ENCODE measurements around the gene TPSAB1. TPM values are rescaled to one million over a fixed set of nuclear protein-coding genes. Genes with fewer than 3 reads are reported as not detected.
"Not testable (repeated sequence)": the region's sequence is repeated elsewhere in the genome, so short reads cannot be mapped to it uniquely, and the experiment has no call there.

Gene TPSAB1
- total RNA-seq, 1 donor from 2014 or later = not detected

DNA sequence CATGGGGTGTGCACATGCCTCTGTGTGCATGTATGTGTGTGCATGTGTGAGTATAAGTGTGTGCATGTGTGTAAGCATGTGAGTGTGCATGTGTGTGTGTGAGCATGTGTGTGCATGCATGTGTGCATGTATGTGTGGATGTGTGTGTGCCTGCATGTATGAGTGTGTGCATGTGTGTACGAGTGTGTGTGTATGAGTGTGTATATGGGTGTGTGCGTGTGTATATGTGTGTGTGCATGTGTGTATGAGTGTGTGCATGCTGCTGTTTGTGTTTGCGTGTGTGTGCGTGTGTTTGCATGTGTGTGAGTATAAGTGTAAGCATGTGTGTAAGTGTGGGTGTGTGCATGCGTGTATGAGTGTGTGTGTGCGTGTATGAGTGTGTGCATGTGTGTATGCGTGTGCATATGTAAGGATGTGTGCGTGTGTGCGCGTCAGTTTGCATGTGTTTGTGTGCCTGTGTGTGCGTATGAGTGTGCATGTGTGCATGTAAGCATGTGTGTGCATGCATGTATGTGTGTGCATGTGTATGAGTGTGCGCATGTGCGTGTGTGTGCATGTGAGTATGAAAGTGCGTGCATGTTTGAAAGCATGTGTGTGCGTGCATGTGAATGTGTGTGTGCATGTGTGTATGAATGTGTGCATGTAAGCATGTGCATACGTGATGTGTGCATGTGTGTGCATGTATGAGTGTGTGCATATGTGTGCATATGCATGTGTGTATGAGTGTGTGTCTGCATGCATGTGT lies 24.0 kb downstream of the TPSAB1 start:
- no peak overlapping the region for H3K4me3 Mint-ChIP-seq (ENCODE audit: low read depth)
- H3K9me3 Mint-ChIP-seq (ENCODE audit: low read depth) = no peaks in the 10 kb centered on the region
- TF ChIP-seq, protein P1, sequence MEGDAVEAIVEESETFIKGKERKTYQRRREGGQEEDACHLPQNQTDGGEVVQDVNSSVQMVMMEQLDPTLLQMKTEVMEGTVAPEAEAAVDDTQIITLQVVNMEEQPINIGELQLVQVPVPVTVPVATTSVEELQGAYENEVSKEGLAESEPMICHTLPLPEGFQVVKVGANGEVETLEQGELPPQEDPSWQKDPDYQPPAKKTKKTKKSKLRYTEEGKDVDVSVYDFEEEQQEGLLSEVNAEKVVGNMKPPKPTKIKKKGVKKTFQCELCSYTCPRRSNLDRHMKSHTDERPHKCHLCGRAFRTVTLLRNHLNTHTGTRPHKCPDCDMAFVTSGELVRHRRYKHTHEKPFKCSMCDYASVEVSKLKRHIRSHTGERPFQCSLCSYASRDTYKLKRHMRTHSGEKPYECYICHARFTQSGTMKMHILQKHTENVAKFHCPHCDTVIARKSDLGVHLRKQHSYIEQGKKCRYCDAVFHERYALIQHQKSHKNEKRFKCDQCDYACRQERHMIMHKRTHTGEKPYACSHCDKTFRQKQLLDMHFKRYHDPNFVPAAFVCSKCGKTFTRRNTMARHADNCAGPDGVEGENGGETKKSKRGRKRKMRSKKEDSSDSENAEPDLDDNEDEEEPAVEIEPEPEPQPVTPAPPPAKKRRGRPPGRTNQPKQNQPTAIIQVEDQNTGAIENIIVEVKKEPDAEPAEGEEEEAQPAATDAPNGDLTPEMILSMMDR (IDR thresholded peaks at IDR 0.05; ENCODE audit: unreplicated experiment) = no peak
- H3K27ac Mint-ChIP-seq = no peak overlapping the region
- DNase-seq (ENCODE audit: low spot score, unreplicated experiment) = no peak
- H3K36me3 Mint-ChIP-seq (ENCODE audit: insufficient read depth) = no peaks in the 10 kb centered on the region
- peaks cover 22% of the 10 kb centered on the region for H3K27me3 Mint-ChIP-seq
- H3K4me1 Mint-ChIP-seq (ENCODE audit: low read depth) = no peaks in the 10 kb centered on the region

DNA sequence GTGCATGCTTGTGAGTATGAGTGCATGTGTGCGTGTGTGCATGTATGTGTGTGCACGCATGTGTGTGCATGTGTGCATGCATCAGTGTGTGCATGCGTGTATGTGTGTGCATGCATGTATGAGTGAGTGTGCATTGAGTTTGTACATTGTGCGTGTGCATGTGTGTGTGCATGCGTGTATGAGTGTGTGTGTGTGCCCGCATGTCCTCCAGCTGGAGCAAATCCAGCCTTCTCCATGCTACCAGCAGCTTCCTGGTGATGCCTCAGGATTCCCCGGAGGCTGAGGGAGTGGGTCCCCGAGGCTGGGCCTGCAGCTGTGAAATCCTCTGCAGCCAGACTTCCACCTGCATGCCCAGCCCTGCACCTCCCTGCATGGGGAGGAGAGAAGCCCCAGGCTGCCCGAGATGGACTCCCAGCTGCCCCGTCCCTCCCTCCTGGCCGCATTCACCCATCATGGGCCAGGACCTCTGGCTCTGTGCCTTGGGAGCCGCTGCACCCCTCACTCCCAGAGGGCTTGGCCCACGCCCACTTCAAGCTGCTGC lies 24.7 kb downstream of the TPSAB1 start:
- peaks cover 22% of the 10 kb centered on the region for H3K27me3 Mint-ChIP-seq
- no peaks in the 10 kb centered on the region for H3K9me3 Mint-ChIP-seq (ENCODE audit: low read depth)
- no peak overlapping the region for H3K4me3 Mint-ChIP-seq (ENCODE audit: low read depth)
- DNase-seq (ENCODE audit: low spot score, unreplicated experiment) = no peak
- H3K36me3 Mint-ChIP-seq (ENCODE audit: insufficient read depth) = no peaks in the 10 kb centered on the region
- no peak overlapping the region for H3K27ac Mint-ChIP-seq
- H3K4me1 Mint-ChIP-seq (ENCODE audit: low read depth) = no peaks in the 10 kb centered on the region
- TF ChIP-seq, protein P1 (IDR thresholded peaks at IDR 0.05; ENCODE audit: unreplicated experiment) = no peak

DNA sequence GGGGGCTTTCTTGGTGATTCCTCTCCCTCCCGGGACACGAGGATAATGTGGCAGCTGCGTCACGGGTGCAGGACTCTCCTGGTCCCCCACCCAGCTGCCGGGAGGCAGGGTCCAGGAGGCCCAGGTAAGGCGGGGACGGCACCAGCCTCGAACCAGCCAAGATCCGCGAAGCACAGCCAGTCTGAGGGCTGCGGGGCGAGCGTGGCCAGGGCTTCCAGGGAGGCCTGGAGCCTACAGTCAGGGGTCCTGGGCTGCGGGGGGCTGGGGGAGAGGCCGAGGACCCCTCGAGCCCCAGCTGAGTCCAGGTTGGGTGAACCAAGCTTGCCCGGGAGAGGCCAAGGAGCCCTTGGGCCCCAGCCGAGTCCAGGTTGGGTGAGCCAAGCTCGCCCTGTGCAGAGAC lies 25.3 kb downstream of the TPSAB1 start:
- no peak overlapping the region for H3K27ac Mint-ChIP-seq
- no peaks in the 10 kb centered on the region for H3K36me3 Mint-ChIP-seq (ENCODE audit: insufficient read depth)
- no peaks in the 10 kb centered on the region for H3K9me3 Mint-ChIP-seq (ENCODE audit: low read depth)
- DNase-seq (ENCODE audit: low spot score, unreplicated experiment) = no peak
- H3K4me1 Mint-ChIP-seq (ENCODE audit: low read depth) = no peaks in the 10 kb centered on the region
- TF ChIP-seq, protein P1 (IDR thresholded peaks at IDR 0.05; ENCODE audit: unreplicated experiment) = no peak
- H3K27me3 Mint-ChIP-seq = peaks cover 18% of the 10 kb centered on the region
- H3K4me3 Mint-ChIP-seq (ENCODE audit: low read depth) = no peak overlapping the region

DNA sequence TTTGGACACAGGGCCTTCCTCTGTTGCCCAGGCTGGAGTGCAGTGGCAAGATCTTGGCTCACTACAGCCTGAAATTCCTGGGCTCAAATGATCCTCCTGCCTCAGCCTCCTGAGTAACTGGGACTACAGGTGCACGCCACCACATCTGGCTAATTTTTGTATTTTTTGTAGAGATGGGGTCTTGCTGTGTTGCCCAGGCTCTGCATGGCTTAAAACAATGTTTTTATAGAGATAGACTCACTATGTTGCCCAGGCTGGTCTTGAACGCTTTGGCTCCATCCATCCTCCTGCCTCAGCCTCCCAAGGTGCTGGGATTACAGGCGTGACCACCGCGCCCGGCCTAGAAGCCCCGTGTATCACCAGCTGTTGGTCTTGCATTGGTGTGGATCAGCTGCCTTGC lies 28.9 kb downstream of the TPSAB1 start:
- not testable (repeated sequence) for H3K9me3 Mint-ChIP-seq (ENCODE audit: low read depth); H3K4me3 Mint-ChIP-seq (ENCODE audit: low read depth); H3K4me1 Mint-ChIP-seq (ENCODE audit: low read depth); DNase-seq (ENCODE audit: low spot score, unreplicated experiment); H3K36me3 Mint-ChIP-seq (ENCODE audit: insufficient read depth); H3K27ac Mint-ChIP-seq
- peaks cover 15% of the 10 kb centered on the region for H3K27me3 Mint-ChIP-seq

DNA sequence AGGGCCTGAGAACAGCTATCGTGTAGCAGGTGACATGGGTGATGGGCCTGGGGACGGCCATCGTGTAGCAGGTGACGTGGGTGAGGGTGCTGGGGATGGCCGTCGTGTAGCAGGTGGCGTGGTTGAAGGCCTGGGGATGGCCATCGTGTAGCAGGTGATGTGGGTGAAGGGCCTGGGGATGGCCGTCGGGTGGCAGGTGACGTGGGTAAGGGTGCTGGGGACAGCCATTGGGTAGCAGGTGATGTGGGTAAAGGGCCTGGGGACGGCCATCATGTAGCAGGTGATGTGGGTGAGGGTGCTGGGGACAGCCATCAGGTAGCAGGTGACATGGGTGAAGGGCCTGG lies 30.8 kb downstream of the TPSAB1 start:
- Mint-ChIP-seq H3K4me3 (ENCODE audit: low read depth) (no peak overlapping the region), H3K4me1 (ENCODE audit: low read depth) (no peaks in the 10 kb centered on the region), H3K36me3 (ENCODE audit: insufficient read depth) (no peaks in the 10 kb centered on the region), H3K27me3 (peaks cover 24% of the 10 kb centered on the region), H3K27ac (no peak overlapping the region), H3K9me3 (ENCODE audit: low read depth) (no peaks in the 10 kb centered on the region)
- DNase-seq (ENCODE audit: low spot score, unreplicated experiment) = no peak
- TF ChIP-seq, protein P1 (IDR thresholded peaks at IDR 0.05; ENCODE audit: unreplicated experiment) = no peak

DNA sequence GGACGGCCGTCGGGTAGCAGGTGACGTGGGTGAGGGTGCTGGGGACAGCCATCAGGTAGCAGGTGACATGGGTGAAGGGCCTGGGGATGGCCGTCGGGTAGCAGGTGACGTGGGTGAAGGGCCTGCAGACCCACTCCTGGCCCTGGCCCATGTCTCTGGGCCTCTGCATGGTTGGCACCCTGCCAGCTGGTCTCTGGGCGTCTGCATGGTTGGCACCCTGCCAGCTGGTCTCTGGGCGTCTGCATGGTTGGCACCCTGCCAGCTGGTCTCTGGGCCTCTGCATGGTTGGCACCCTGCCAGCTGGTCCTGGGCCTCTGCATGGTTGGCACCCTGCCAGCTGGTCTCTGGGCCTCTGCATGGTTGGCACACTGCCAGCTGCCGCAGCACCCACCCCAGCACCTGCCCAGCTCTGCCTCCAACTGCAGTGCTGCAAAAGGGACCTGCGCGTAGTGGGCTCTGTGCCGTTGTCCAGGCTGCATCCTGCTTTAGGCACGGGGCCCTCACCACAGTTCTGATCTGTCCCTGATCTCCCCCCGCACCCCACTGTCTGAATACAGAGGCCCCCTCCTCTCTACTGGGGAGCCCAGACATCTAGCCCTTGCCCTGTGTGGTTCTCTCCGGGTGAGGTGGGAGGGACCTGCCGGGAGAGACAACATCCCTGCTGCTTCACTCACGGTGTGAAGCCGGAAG lies 31.4 kb downstream of the TPSAB1 start:
- not testable (repeated sequence) for H3K27ac Mint-ChIP-seq; H3K9me3 Mint-ChIP-seq (ENCODE audit: low read depth); H3K4me3 Mint-ChIP-seq (ENCODE audit: low read depth); H3K36me3 Mint-ChIP-seq (ENCODE audit: insufficient read depth); H3K4me1 Mint-ChIP-seq (ENCODE audit: low read depth); DNase-seq (ENCODE audit: low spot score, unreplicated experiment)
- H3K27me3 Mint-ChIP-seq = peaks cover 22% of the 10 kb centered on the region
